HL-60/S4 treated with phorbol 12-myristate 13-acetate at 8.2 ng/mL for 4 days and 3 days (cell line): ENCODE results near the gene TECPR1.

ENCODE experiments used
- in situ Hi-C: fragments of 300-500 bp; cut with MboI; formaldehyde crosslinking; loops from 2 replicates; pipeline ENCODE4 v1.15.0; 2022; ENCODE audit warnings: low sequenced_read_pairs

TECPR1 gene

DNA sequence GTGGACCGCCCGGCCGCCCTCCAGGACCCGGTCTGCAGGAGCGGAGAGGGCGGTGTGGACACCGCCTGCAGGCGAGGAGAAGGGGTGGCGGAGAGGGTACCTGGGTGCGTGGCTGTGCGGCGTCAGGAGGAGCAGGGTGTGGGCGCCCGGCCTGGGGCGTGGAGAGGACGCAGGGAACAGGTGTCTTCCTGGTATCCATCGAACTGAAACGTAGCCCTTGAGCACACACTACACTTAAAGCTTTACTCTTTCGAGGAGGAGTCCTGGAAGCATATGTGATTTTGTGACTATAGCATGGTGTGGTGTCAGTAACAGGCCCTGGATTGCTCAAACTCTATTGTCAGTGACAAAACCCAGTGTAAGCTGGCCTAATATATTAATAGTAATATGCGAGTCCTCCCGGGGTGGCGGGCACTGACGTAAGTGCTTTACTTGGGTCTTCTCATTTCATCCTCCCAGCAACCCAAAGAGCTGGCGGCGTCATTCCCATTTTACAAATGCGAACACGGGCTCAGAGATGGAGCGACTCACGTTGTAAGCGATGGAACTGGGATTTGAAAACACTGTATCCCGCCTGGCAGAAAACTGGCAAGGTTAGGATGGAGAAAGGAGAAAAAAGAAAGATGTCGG is 508 bp upstream of the TECPR1 start:
- in situ Hi-C loops = no loop called here

DNA sequence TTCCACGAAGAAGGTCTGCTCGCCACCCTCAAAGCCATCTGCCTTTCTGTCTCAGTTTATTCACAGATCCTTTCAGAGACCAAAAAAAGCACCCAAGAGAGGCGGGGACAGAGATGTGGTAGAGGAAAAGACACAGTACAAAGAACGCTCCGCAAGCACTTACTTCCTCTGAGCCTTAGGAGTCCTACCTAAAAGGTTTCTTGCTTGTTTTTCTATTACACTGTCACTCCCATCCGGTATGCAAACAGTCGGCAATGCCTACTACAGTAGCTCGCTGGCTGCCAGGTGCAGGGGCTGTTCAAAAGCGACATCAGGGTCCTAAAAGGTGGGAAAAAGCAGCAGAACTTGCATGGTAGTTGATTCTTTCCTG is 816 bp downstream of the TECPR1 start:
- in situ Hi-C loops = no loop called here

DNA sequence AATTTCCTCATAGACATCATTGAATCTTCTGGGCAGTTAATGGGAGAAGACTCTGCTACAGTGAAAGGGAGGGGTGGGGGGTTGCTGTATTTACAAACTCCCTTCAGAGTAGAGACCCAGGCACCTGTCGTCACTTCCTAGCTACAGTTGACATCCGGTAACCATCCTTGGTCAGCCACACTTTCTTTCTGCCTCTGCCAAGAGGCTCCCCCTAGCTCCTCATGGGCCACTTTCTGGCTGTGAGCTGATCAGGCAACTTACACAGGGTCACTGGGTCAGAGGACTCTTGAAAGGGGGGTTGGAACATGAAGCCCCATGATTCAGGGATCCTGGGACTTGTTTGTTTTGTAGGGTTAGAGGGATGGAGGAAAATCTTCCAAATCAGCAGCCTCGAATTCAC is 1.2 kb downstream of the TECPR1 start:
- in situ Hi-C loops = no loop called here

DNA sequence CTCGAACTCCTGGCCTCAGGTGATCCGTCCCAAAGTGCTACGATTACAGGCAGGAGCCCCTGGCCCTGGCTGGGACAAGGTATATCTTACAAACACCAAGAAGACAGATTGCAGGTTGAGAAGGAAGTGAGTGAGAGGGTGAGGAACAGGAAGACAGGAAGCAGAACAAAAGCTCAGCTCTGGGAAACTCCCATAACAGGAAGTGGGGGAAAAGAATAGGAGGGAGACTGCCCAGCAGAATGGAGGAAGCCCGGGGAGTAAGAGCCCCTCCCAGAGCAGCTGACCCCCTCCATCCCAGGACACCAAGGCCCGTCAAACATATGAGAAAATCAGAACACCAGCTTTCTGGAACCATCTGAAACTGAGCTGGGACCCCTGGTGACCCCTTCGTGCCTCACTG is 2.9 kb downstream of the TECPR1 start:
- in situ Hi-C loops = no loop called here

DNA sequence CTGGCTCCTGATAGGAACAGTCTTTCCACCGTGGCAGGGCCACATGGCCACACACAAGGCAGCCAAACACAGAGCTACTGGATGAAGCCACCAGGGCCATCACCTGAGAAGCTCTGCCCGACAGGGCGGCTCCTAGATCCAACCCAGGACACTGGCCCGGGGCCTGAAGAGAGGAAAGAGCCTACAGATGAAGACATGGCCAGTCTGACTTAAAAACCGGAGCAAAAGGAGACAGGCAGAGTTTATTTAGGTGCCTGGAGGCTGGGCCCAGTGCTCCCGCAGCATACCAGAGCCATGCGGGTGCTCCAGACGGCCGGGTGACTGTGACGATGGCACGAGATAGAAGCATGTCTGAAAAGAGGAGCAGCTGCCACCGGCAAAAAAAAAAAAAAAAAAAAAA is 3.9 kb downstream of the TECPR1 start:
- in situ Hi-C loops = no loop called here

DNA sequence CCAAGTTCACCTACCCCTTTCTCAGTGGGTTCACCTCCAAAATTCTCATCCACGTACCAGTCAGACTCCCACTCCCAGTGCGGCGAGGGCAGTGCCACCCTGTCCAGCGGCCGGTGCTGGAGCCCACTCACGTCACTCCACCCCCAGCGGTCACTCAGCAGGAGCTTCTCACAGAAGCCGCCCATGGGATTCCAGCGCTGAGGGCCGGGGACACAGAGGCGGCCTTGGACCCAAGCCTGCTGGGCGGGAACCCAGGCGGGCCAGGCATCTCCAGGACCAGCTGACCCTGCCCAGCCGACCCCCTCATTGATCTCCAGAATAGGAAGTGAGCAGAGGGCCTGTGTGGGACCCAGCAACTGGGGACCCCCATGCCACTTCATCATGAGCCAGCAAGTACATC is 7.2 kb downstream of the TECPR1 start:
- in situ Hi-C loops = no loop called here

DNA sequence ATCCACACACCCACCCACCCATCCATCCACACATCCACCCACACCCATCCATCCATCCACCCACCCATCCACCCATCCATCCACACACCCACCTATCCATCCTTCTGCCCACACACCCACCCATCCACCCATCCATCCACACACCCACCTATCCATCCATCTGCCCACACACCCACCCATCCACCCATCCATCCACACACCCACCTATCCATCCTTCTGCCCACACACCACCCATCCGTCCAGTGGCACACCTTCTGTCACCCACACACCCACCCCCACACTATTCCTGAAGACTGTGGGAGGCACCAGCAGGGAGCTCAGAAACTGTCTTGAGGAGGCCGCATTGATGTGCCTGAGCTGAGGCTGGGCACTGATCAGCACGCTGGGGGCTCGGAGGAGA is 9.1 kb downstream of the TECPR1 start:
- in situ Hi-C loops = no loop called here

DNA sequence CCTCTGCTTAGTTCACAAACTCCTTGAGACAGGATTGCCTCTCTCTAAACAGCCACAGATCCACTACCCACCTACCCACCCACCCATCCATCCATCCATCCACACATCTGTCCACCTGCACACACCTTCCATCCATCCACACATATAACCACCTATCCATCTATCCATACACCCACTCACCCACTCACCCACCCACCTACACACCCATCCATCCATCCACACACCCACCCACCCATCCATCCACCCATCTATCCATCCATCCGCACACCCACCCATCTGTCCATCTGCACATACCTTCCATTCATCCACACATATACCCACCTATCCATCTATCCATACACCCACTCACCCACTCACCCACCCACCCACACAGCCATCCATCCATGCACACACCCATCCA is 9.7 kb downstream of the TECPR1 start:
- in situ Hi-C loops = no loop called here

DNA sequence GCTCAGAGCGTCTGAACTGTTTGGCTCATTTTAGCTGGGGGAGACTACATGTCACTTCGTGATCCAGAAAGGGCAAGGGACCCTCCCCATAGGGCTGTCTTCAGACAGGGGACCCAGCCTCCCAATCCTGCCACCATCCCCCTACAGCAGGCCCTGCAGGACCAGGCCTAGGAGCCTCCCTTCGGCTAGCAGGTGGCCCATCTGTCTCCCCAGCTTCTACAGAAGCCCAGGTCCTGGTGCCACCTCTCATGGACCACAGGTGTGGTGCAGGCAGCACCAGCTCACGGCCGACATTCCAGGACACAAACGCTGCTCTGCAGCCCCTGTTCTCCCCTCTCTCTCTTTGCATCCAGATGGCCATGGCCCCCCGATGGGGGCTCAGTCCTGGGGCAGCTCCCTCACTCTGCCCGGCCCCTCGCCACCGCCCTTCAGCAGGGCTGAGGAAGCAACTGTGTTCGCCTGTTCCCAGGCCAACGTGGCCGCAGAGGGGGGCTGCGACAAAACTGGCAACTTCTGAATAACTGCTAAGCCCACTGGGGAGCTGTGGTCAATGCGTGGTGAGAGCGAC is 10.3 kb downstream of the TECPR1 start:
- in situ Hi-C loops = no loop called here

DNA sequence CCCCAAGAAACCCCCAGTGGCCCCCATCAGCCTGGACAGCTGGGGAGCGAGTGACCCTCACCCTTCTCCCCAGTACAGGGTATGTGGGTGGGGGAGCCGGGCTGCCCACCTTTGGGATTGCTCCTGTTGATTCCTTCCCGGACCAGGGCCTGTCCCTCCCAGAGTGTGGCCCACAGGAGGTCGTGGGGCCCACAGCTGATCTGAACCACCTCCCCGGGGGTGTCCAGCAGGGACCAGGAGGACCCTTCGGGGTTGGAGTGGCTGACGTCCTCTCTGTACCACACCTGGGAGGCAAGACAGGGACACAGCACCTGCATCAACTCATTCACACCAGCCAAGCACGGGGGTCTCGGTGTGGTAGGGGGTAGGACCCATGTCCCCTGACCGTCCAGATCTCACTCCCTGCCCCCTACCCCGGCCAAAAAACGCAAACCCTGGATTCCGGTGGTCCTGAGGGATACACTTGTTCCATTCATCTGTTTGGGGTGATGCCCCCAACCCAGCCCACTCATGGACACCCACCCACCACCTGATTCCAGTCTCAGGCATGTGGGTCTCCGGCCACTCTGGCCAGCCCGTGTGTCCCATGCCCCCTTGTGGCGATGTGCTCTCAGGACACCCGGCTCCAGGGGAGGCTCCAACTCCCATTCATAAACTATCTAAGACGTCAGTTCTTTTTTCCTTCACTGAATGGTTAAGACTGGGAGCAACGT is 10.9 kb downstream of the TECPR1 start:
- in situ Hi-C loops = no loop called here

DNA sequence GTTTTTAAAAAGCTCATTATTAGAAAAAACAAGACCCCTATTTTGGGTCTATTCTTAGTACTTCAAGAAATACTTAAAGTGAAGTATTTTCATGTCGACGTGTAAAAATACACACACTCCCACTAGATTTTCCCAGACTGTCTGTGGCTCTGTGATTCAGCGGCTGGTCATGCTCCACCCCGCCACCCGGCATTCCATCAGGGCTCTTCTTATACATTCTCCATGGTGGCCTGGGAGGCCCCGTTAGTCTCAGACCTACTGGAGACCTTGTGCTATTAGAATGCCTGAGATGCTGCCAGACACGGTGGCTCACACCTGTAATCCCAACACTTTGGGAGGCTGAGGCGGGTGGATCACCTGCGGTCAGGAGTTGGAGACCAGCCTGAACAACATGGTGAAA is 13.1 kb downstream of the TECPR1 start:
- in situ Hi-C loops = no loop called here

DNA sequence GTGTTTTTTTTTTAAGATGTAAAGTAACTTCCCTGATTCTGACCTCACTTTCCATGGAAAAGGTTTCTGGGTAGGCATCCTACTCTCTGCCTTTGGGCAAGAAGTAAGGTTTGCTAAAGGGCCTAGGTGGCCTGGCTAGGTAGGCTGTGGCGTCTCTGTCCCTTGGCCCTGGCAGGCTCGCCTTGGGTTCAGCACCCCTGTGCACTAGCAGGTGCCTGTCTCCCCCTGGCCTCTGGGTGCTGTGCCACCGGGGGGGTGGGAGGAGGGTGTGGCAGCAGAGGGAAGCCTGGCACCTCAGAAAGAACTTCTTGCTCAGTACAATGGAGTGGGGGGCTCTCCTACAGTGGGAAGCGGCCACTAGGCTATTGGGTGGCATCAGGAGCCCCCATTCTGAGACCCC is 14.0 kb downstream of the TECPR1 start:
- in situ Hi-C loops = no loop called here

DNA sequence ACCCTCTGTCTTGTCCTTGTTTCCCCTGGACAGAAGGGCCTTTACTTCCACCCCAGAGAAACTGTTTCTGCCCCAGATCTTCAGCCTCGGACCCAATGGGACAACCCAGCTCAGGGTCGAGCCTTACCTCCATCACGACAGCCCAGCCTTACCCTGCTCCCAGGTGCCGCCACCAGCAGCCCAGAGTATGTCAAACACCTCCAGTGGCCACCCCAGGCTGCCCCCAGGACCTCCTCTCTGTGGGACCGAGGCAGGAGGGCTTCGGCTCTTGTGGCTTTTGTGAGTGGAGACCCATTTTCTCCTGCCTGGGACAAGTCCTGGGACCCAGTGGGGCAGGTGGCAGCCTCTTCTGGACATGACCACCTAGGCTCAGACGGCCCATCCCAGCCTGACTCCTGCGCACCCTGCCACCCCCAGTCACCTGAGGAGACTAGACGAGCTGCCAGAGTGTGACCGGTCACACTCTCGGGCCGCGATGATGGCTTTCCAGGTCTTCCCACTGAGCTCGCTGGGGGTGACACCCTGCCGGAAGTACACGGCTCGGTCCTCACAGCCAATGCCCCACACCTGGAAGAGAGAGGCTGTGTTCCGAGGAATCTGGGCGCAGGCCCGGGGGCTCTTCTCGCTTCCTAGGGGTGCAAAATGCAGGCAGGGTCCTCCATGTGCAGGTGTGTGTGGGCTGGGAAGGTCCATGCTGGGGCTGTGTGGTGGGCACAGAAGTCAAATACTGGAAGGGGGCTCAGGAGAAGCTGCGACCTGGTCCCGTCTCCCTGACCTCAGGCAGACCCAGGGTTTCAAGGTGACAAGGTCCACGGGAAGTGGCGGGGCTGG is 15.5 kb downstream of the TECPR1 start:
- in situ Hi-C loops = no loop called here

DNA sequence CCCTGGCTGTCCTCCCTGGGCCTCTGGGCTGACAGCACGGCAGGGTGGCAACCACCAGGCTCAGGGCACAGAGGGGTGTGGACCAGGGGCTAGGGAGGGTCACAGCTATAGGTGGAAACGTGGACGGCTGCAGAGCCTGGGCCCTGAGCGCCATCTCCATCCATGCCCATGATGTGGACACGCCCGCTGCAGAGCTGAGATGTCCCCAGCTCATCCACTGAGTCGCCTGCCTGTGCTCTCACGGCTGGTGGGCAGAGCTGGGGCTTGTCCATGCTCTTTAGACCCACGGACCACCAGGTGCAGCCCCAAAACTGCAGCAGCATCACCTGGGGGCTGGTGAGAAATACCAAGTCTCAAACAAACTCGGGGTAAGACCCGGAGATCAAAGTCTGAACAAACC is 16.1 kb downstream of the TECPR1 start:
- in situ Hi-C loops = no loop called here

DNA sequence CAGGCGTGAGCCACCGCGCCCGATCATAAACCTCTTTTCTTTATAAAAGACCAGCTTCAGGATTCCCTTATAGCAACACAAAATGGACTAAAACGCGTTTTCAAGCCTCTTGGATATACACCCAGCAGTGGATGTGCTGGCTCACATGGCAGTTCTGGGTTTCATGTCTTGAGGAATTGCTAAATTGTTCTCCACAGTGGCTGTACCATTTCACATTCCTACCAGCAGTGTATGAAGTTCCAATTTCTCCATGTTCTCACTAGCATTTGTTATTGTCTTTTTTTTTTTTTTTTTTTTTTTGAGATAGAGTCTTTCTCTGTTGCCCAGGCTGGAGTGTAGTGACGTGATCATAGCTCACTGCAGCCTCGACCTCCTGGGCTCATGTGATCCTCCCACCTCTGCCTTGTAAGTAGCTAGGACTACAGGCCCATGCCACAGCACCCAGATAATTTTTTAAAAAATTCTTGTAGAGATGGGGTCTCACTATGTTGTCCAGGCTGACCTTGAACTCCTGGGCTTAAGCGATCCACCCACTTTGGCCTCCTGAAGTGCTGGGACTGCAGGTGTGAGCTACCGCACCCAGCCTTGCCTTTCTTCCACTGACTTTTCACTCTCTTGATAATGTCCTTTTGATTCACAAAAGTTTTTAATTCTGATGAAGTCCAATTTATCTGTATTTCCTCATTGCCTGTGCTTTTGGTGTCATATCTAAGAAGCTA is 17.4 kb downstream of the TECPR1 start:
- in situ Hi-C loops = no loop called here

DNA sequence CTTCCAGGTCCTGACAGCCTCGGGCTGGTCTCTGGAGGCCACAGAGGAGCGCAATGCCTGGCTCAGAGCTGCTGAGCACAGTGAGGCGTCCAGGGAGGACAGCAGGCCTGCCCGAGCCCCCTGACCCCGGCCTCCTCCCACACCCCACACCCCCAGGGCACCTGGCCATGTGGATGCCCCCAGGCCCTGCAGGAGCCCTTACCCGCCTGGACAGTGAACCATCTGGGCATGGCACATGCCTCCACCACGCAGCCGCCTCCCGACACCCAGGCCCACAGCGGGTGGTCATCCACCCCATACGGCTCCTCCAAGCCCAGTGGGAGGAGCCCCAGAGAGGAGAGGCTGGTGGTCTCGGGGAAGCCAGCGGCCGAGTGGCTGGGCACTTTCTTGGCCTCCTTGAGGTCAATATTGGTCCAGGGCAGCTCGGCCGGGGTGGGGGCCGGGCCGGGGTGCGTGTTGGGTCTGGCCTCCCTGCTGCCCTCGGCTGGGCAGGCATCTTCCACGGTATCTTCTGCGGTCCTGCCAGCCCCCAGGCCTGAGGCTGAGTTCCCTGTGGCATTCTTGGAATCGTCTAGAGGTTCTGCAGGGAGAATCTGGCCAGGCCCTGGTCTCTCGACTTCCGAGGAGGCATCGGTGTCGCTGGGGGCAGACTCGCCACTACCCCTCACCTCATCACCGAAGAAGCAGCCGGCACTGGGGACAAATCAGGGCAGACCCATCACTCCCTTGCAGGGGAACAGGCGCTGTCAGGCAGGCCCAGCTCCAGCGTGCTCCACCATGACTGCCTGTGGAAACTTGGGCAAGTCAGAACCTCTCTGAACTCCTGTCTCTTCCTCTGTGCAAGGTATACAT is 18.6 kb downstream of the TECPR1 start:
- in situ Hi-C loops = no loop called here

DNA sequence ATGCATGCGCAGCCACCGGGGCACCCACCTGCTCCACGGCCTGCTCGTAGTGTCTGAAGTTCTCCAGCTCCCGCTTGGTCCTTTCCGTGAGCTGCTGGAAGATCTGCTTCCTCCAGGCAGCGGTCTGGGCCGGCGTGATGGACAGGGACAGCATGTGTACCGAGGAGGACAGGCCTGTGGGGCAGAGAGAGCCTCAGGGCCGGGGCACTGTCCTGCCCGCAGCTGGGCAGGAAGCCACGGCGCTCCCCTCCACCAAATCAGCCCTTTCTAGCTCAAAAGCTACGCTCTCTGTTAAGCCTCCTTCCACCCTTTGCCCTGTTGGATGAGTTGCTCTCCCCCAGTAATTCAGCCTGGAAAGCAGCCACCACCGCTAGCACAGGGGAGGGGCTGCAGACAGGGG is 19.2 kb downstream of the TECPR1 start:
- in situ Hi-C loops = no loop called here

DNA sequence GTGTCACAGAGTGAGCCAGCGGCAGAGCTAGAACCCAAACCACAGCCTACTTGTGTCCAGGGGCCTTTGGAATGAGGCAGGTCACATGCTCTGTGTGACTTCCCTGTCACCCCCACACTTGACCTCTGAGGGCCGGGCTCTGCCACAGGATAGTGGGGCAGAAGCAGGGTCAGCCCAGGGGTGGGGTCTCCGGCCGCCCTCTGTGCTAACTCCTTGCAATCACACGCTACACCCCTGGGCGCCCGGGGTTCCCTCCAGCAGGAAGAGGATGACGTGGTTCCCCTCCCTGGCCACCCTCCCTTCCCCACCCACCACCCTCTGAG is 19.8 kb downstream of the TECPR1 start:
- in situ Hi-C loops = no loop called here

DNA sequence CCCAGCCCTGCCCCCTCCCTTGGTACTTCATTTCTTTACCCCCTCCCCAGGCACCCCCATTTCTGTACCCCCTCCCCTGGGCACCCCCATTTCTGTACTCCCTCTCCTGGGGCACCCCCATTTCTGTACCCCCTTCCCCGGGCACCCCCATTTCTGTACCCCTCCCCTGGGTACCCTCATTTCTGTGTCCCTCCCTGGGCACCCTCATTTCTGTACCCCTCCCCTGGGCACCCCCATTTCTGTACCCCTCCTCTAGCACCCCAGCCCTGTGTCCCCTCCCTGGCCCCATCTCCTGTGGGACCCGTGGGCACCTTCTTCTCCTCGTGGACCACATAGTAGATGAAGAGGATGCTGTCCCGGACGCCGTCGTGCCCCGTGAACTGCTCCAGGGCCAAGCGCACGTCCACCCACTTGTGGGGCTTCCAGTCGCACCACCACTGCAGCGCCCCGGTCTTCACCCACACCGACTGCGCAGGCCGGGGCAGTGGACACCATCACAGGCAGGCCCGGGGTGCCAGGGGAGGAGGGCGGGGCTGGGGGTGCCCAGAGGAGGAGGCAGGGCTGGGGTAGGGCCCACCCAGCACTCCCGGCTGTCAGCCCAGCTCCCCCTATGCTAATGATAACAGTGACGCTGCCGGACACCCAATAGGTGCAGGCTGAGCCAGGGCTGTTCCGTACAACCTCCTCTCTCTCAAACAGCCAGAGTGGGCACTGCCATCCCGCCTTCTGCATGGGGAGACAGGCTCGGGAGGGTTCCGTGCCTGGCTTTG is 20.4 kb downstream of the TECPR1 start:
- in situ Hi-C loops = no loop called here
